Measurements from ENCODE around the gene ATXN1. TPM values are rescaled to one million over a fixed set of nuclear protein-coding genes. Genes with fewer than 3 reads are reported as not detected.

Gene ATXN1
- total and polyA plus RNA-seq, 2 experiments from 2014 or later, result 4.8 to 9.1 TPM

DNA sequence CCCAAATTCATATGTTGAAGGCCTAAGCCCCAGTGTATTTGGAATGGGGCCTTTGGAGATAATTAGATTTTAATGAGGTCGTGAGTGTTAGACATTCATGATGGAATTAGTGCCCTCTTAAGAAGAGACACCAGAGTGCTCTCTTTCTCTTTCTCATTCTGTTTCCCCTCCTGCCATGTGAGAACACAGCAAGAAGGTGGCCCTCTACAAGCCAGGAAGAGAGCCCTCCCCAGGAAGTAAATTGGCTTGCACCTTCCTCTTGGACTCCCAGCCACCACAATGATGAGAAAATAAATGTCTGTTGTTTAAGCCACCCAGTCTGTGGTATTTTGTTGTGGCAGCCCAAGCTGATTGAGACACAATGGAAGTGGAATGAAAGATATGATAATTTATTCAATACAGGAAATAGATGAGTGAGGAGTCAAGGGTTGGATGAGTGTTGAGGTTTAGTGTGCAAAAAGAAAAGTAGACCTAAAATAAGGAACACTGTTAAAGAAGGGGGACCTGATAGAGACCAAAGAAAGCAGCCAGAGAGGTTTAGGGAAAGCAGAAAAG is 25.9 kb upstream of the ATXN1 start:
- DNase-seq (ENCODE audit: low spot score), result no peak
- Histone ChIP-seq H3K79me2 (replicated peaks; ENCODE audit: insufficient read depth) (no peaks in the 10 kb centered on the region), H3K4me2 (no peak overlapping the region), H4K20me1 (replicated peaks; ENCODE audit: insufficient read depth) (no peaks in the 10 kb centered on the region), H3K36me3 (ENCODE audit: insufficient read depth) (peaks cover 16% of the 10 kb centered on the region), H2AFZ (no peak overlapping the region), H3K27me3 (ENCODE audit: insufficient read depth) (no peaks in the 10 kb centered on the region), H3K27ac (ENCODE audit: low read depth) (no peak overlapping the region), H3K4me3 (no peak overlapping the region), H3K4me1 (ENCODE audit: insufficient read depth) (no peaks in the 10 kb centered on the region; the same call in 1 of the 2 replicates), H3K9me2 (ENCODE audit: insufficient read depth) (peaks cover 24% of the 10 kb centered on the region; the same call in 1 of the 2 replicates), H3F3A (replicated peaks; ENCODE audit: low read depth) (no peaks in the 10 kb centered on the region)
- H3K9me3 Mint-ChIP-seq, result peaks cover 33% of the 10 kb centered on the region
- peaks cover 5% of the 10 kb centered on the region for H3K27me3 Mint-ChIP-seq (ENCODE audit: insufficient read depth, low read depth, poor library complexity)
- no peak overlapping the region for H3K4me3 Mint-ChIP-seq
- H3K36me3 Mint-ChIP-seq (ENCODE audit: low read depth), result peaks cover 28% of the 10 kb centered on the region
- TF ChIP-seq POLR2AphosphoS5 (IDR thresholded peaks at IDR 0.05; ENCODE audit: low read depth), result no peak
- TF ChIP-seq STAT1 (IDR thresholded peaks at IDR 0.05; ENCODE audit: unreplicated experiment), result no peak
- no peak for TF ChIP-seq REST (IDR thresholded peaks at IDR 0.05; ENCODE audit: unreplicated experiment)
- TF ChIP-seq ZNF331 (CRISPR knock-in tag; IDR thresholded peaks at IDR 0.05; ENCODE audit: low read depth), result no peak
- TF ChIP-seq ZNF114 (CRISPR knock-in tag; IDR thresholded peaks at IDR 0.05), result no peak
- no peak for TF ChIP-seq JUNB (IDR thresholded peaks at IDR 0.05; ENCODE audit: unreplicated experiment)
- TF ChIP-seq CREB1 (CRISPR knock-in tag; IDR thresholded peaks at IDR 0.05; ENCODE audit: low read depth), result no peak
- TF ChIP-seq ETS1 (IDR thresholded peaks at IDR 0.05), result no peak
- no peak for TF ChIP-seq NANOG (IDR thresholded peaks at IDR 0.05; ENCODE audit: borderline replicate concordance)
- no peak for TF ChIP-seq EZH2phosphoT487 (IDR thresholded peaks at IDR 0.05; ENCODE audit: unreplicated experiment)
- TF ChIP-seq EZH2 (IDR thresholded peaks at IDR 0.05; ENCODE audit: low read depth, unreplicated experiment), result no peak
- no peak for TF ChIP-seq CTCF (conservative IDR thresholded peaks at IDR 0.05; ENCODE audit: low read depth in 2 of 2)
- no peak for TF ChIP-seq ZNF462 (CRISPR knock-in tag; IDR thresholded peaks at IDR 0.05)
- ATAC-seq, result no peak
- H3K4me1 Mint-ChIP-seq, result peaks cover 5% of the 10 kb centered on the region
- H3K27ac Mint-ChIP-seq, result no peak overlapping the region

Measured in GM23338 (cell line).